H9 (cell line): ENCODE measurements around the gene PDK4. TPM values are rescaled to one million over a fixed set of nuclear protein-coding genes. Genes with fewer than 3 reads are reported as not detected.

Source experiments
- DNase-seq: peaks from one replicate; pipeline ENCODE4 v3.0.0-alpha.2; 2017
- H2AFZ ChIP-seq: one replicate; pipeline ENCODE4 v1.6.1; 2013; ENCODE audit warnings: mild to moderate bottlenecking, low read length, control low read depth, moderate library complexity
- H2AK5ac ChIP-seq: 2 replicates; pipeline ENCODE4 v1.6.1; 2013; ENCODE audit warnings: low read length, control low read depth, mixed read lengths; ENCODE audit not compliant: insufficient read length
- H2BK120ac ChIP-seq: one replicate; pipeline ENCODE4 v1.6.1; 2013; ENCODE audit warnings: low read depth, mild to moderate bottlenecking, low read length, control low read depth, inconsistent platforms; ENCODE audit not compliant: poor library complexity, severe bottlenecking
- H2BK12ac ChIP-seq: 2 replicates; pipeline ENCODE4 v1.6.1; 2013; ENCODE audit warnings: low read length, control low read depth, mixed read lengths, low read depth; ENCODE audit not compliant: insufficient read length
- H2BK15ac ChIP-seq: 2 replicates; pipeline ENCODE4 v1.6.1; 2013; ENCODE audit warnings: low read depth, low read length, control low read depth
- H2BK20ac ChIP-seq: one replicate; pipeline ENCODE4 v1.6.1; 2013; ENCODE audit warnings: low read depth, mild to moderate bottlenecking, low read length, control low read depth, inconsistent platforms; ENCODE audit not compliant: poor library complexity, severe bottlenecking
- H2BK5ac ChIP-seq: 2 replicates; pipeline ENCODE4 v1.6.1; 2013; ENCODE audit warnings: low read length, control low read depth, mixed read lengths; ENCODE audit not compliant: insufficient read length
- H3K14ac ChIP-seq: 2 replicates; pipeline ENCODE4 v1.6.1; 2013; ENCODE audit warnings: low read length, control low read depth; ENCODE audit not compliant: insufficient read depth
- H3K18ac ChIP-seq: 2 replicates; pipeline ENCODE4 v1.6.1; 2013; ENCODE audit warnings: low read depth, mild to moderate bottlenecking, mixed read lengths, low read length, control low read depth; ENCODE audit not compliant: insufficient read length
- H3K23ac ChIP-seq: 2 replicates; pipeline ENCODE4 v1.6.1; 2013; ENCODE audit warnings: low read length, control low read depth, mixed read lengths, low read depth; ENCODE audit not compliant: insufficient read length
- H3K23me2 ChIP-seq: 2 replicates; pipeline ENCODE4 v1.6.1; 2013; ENCODE audit warnings: low read depth, mild to moderate bottlenecking, mixed read lengths, low read length, control low read depth; ENCODE audit not compliant: insufficient read length, poor library complexity, severe bottlenecking
- H3K27ac ChIP-seq: 2 replicates; pipeline ENCODE4 v1.5.1; 2013; ENCODE audit warnings: low read length, control low read depth, mixed read lengths, low read depth; ENCODE audit not compliant: insufficient read length
- H3K27me3 ChIP-seq: 2 replicates; pipeline ENCODE4 v1.6.1; 2013; ENCODE audit warnings: low read length, control low read depth, inconsistent platforms; ENCODE audit not compliant: insufficient read depth
- H3K4ac ChIP-seq: 2 replicates; pipeline ENCODE4 v1.6.1; 2013; ENCODE audit warnings: low read depth, mild to moderate bottlenecking, control low read depth, inconsistent platforms, low read length, moderate library complexity
- H3K4me1 ChIP-seq: 2 replicates; pipeline ENCODE4 v1.6.1; 2013; ENCODE audit warnings: low read length, control low read depth, inconsistent platforms; ENCODE audit not compliant: insufficient read depth
- H3K4me2 ChIP-seq: 2 replicates; pipeline ENCODE4 v1.6.1; 2013; ENCODE audit warnings: low read length, control low read depth, mixed read lengths; ENCODE audit not compliant: insufficient read length, insufficient read depth
- H3K56ac ChIP-seq: 2 replicates; pipeline ENCODE4 v1.6.1; 2013; ENCODE audit warnings: low read depth, mild to moderate bottlenecking, mixed read lengths, low read length, control low read depth; ENCODE audit not compliant: insufficient read length
- H3K79me1 ChIP-seq: 2 replicates; pipeline ENCODE4 v1.6.1; 2013; ENCODE audit warnings: low read depth, mild to moderate bottlenecking, moderate library complexity, low read length, control low read depth, inconsistent platforms; ENCODE audit not compliant: insufficient read depth, poor library complexity, severe bottlenecking
- H3K79me2 ChIP-seq: 2 replicates; pipeline ENCODE4 v1.6.1; 2013; ENCODE audit warnings: low read length, control low read depth, inconsistent platforms; ENCODE audit not compliant: insufficient read depth
- H3K9ac ChIP-seq: 2 replicates; pipeline ENCODE4 v1.6.1; 2013; ENCODE audit warnings: low read length, control low read depth, mixed read lengths; ENCODE audit not compliant: insufficient read length; ENCODE audit errors: extremely low read depth
- H3K9me3 ChIP-seq: one replicate; pipeline ENCODE4 v1.6.1; 2013; ENCODE audit warnings: low read depth, low read length, inconsistent platforms; ENCODE audit not compliant: control insufficient read depth
- H3T11ph ChIP-seq: one replicate; pipeline ENCODE4 v1.6.1; 2013; ENCODE audit warnings: mild to moderate bottlenecking, low read length, control low read depth, inconsistent platforms
- H4K20me1 ChIP-seq: one replicate; pipeline ENCODE4 v1.6.1; 2013; ENCODE audit not compliant: control insufficient read depth, insufficient read length, insufficient read depth
- H4K5ac ChIP-seq: 2 replicates; pipeline ENCODE4 v1.6.1; 2013; ENCODE audit warnings: low read depth, mild to moderate bottlenecking, mixed read lengths, low read length, control low read depth; ENCODE audit not compliant: insufficient read length
- H4K8ac ChIP-seq: replicated peaks from 2 replicates; pipeline ENCODE4 v1.6.1; 2013; ENCODE audit warnings: low read length, control low read depth, mixed read lengths, low read depth; ENCODE audit not compliant: insufficient read length
- H4K91ac ChIP-seq: 2 replicates; pipeline ENCODE4 v1.6.1; 2013; ENCODE audit warnings: low read depth, mild to moderate bottlenecking, moderate library complexity, mixed read lengths, low read length, control low read depth; ENCODE audit not compliant: insufficient read length
- H3K27ac Mint-ChIP-seq, 3 experiments: 2 replicates in 2 of 3; 3 replicates in 1 of 3; pipeline ENCODE4 v1.8.0; 2020 to 2021; ENCODE audit warnings: mixed read lengths in 3 of 3, mild to moderate bottlenecking in 1 of 3, moderate library complexity in 1 of 3
- H3K27me3 Mint-ChIP-seq: 2 replicates; pipeline ENCODE4 v1.8.0; 2021; ENCODE audit warnings: low read depth, mild to moderate bottlenecking, moderate library complexity, mixed read lengths
- H3K36me3 Mint-ChIP-seq, 3 experiments: 2 replicates in 2 of 3; 3 replicates in 1 of 3; pipeline ENCODE4 v1.8.0; 2020 to 2021; ENCODE audit warnings: low read depth in 3 of 3, mixed read lengths in 3 of 3; ENCODE audit not compliant: insufficient read depth in 1 of 3
- H3K4me1 Mint-ChIP-seq, 2 experiments: 2 replicates each; pipeline ENCODE4 v1.8.0; 2020; ENCODE audit warnings: mixed read lengths in 2 of 2
- H3K4me3 Mint-ChIP-seq, 2 experiments: 2 replicates in 1 of 2; 3 replicates in 1 of 2; pipeline ENCODE4 v1.8.0; 2020 to 2021; ENCODE audit warnings: mild to moderate bottlenecking in 2 of 2, mixed read lengths in 2 of 2, moderate library complexity in 1 of 2
- H3K9me3 Mint-ChIP-seq, 2 experiments: 2 replicates in 1 of 2; 3 replicates in 1 of 2; pipeline ENCODE4 v1.8.0; 2020; ENCODE audit warnings: mild to moderate bottlenecking in 2 of 2, mixed read lengths in 2 of 2, moderate library complexity in 1 of 2
- WGBS: extraction: QIAGEN DNeasy Blood & Tissue Kit; methylation state at CpG from one replicate; pipeline ENCODE4 v1.1.7; 2013; ENCODE audit warnings: missing lambda C conversion rate, low lambda C conversion rate, mixed read lengths; ENCODE audit not compliant: insufficient read length; ENCODE audit errors: extremely low coverage; 5-methylcytosine and 5-hydroxymethylcytosine counted together
- total RNA-seq: library from RNA; stranded (reverse); gene quantifications from 2 replicates; pipeline ENCODE4 v1.2.1, GENCODE V29; 2021
- TF ChIP-seq, protein P1 (sequence below): fragments of 200-600 bp; sonication (generic); conservative IDR thresholded peaks from 3 replicates; pipeline ENCODE4 v1.8.0; 2021; ENCODE audit warnings: antibody characterized with exemption, mild to moderate bottlenecking

PDK4 gene
- total RNA-seq, 1 experiment from 2014 or later, result not detected

- Histone ChIP-seq H3K27me3 (no peaks in the 10 kb centered on the region), H3K27ac (no peak overlapping the region), H3K56ac (no peak overlapping the region), H3K23me2 (no peaks in the 10 kb centered on the region), H2BK15ac (no peak overlapping the region), H2AFZ (no peak overlapping the region), H2AK5ac (no peak overlapping the region), H2BK12ac (no peak overlapping the region), H2BK20ac (no peak overlapping the region), H4K20me1 (no peaks in the 10 kb centered on the region), H4K91ac (no peak overlapping the region), H3K4me1 (no peaks in the 10 kb centered on the region), H2BK120ac (no peak overlapping the region), H2BK5ac (no peak overlapping the region), H3K4ac (no peak overlapping the region), H4K5ac (no peak overlapping the region), H3K79me1 (no peaks in the 10 kb centered on the region), H3K9ac (no peak overlapping the region), H3T11ph (no peak overlapping the region), H3K18ac (no peak overlapping the region), H3K4me2 (no peak overlapping the region), H3K23ac (no peak overlapping the region), H3K14ac (no peak overlapping the region), H4K8ac (no peak overlapping the region), H3K9me3 (no peaks in the 10 kb centered on the region), H3K79me2 (no peaks in the 10 kb centered on the region)
- no CpG with 5 or more reads among the region's 3 CpGs for WGBS
- H3K27me3 Mint-ChIP-seq, result no peaks in the 10 kb centered on the region; the same call in 1 of the 2 replicates
- peaks cover 0 to 5% of the 10 kb centered on the region in 2 experiments; a peak in 2 of 4 replicates for H3K4me1 Mint-ChIP-seq
- no peaks in the 10 kb centered on the region; a peak in 1 of 7 replicates for H3K36me3 Mint-ChIP-seq
- no peak for DNase-seq
- TF ChIP-seq, protein P1, sequence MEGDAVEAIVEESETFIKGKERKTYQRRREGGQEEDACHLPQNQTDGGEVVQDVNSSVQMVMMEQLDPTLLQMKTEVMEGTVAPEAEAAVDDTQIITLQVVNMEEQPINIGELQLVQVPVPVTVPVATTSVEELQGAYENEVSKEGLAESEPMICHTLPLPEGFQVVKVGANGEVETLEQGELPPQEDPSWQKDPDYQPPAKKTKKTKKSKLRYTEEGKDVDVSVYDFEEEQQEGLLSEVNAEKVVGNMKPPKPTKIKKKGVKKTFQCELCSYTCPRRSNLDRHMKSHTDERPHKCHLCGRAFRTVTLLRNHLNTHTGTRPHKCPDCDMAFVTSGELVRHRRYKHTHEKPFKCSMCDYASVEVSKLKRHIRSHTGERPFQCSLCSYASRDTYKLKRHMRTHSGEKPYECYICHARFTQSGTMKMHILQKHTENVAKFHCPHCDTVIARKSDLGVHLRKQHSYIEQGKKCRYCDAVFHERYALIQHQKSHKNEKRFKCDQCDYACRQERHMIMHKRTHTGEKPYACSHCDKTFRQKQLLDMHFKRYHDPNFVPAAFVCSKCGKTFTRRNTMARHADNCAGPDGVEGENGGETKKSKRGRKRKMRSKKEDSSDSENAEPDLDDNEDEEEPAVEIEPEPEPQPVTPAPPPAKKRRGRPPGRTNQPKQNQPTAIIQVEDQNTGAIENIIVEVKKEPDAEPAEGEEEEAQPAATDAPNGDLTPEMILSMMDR, result no peak
- peaks cover 0 to 2% of the 10 kb centered on the region in 2 experiments; a peak in 2 of 5 replicates for H3K9me3 Mint-ChIP-seq
- H3K27ac Mint-ChIP-seq, result no peak overlapping the region
- no peak overlapping the region for H3K4me3 Mint-ChIP-seq
These were observed 17.9 kb downstream of the PDK4 start for GRCh38 chr7:95578299-95578855.
